CD14-positive monocyte (primary cell): ENCODE results near the gene HMOX2. TPM values are rescaled to one million over a fixed set of nuclear protein-coding genes. Genes with fewer than 3 reads are reported as not detected.

Experiments
- DNase-seq, 3 donors: peaks; one replicate each; pipeline ENCODE4 v3.0.0-alpha.2; 2011 to 2022
- H2AFZ ChIP-seq: 2 replicates; pipeline ENCODE4 v1.6.0; 2012; ENCODE audit warnings: mild to moderate bottlenecking, low read depth, low read length, inconsistent platforms; ENCODE audit not compliant: insufficient read depth, poor library complexity, severe bottlenecking
- H3K27ac ChIP-seq, 2 donors: 1 replicate in 1 of 2; 2 replicates in 1 of 2; pipeline ENCODE4 v1.5.1; 2012 to 2013; ENCODE audit warnings: low read length in 2 of 2, control low read depth in 1 of 2, inconsistent platforms in 1 of 2, low read depth in 1 of 2, mild to moderate bottlenecking in 1 of 2
- H3K27me3 ChIP-seq, 2 donors: one replicate each; pipeline versions ENCODE4 v1.6.0 to v1.6.1; 2011 to 2013; ENCODE audit warnings: low read length in 2 of 2; ENCODE audit not compliant: control insufficient read depth in 2 of 2, insufficient read depth in 2 of 2
- H3K36me3 ChIP-seq, 2 donors: replicated peaks in 1 of 2; 1 replicate in 1 of 2; 2 replicates in 1 of 2; pipeline versions ENCODE4 v1.5.1 to v1.6.1; 2012 to 2013; ENCODE audit warnings: low read length in 2 of 2, control low read depth in 1 of 2, inconsistent platforms in 1 of 2, mild to moderate bottlenecking in 1 of 2; ENCODE audit not compliant: insufficient read depth in 2 of 2, control insufficient read depth in 1 of 2
- H3K4me1 ChIP-seq, 2 donors: 1 replicate in 1 of 2; 2 replicates in 1 of 2; pipeline versions ENCODE4 v1.5.1 to v1.6.1; 2012 to 2013; ENCODE audit warnings: low read length in 2 of 2, control low read depth in 1 of 2, inconsistent platforms in 1 of 2, mild to moderate bottlenecking in 1 of 2, moderate library complexity in 1 of 2; ENCODE audit not compliant: insufficient read depth in 2 of 2, control insufficient read depth in 1 of 2
- H3K4me2 ChIP-seq: replicated peaks from 2 replicates; pipeline ENCODE3; 2012; ENCODE audit warnings: low read length, moderate library complexity, mild to moderate bottlenecking; ENCODE audit not compliant: poor library complexity, severe bottlenecking; ENCODE audit errors: extremely low read depth
- H3K4me3 ChIP-seq, 3 experiments: fragments of 200-600 bp in 1 of 3; sonication (generic) in 1 of 3; replicated peaks in 1 of 3; 1 replicate in 2 of 3; 2 replicates in 1 of 3; pipeline ENCODE4 v1.5.1; 2011 to 2013; ENCODE audit warnings: low read length in 3 of 3, mild to moderate bottlenecking in 3 of 3, control low read depth in 2 of 3, low read depth in 2 of 3, inconsistent platforms in 1 of 3, moderate library complexity in 1 of 3
- H3K79me2 ChIP-seq: 2 replicates; pipeline ENCODE4 v1.6.0; 2012; ENCODE audit warnings: mild to moderate bottlenecking, control low read depth, inconsistent platforms, low read length, moderate library complexity; ENCODE audit not compliant: insufficient read depth
- H3K9ac ChIP-seq: 2 replicates; pipeline ENCODE4 v1.6.0; 2017; ENCODE audit warnings: low read length, mild to moderate bottlenecking; ENCODE audit not compliant: insufficient read depth, poor library complexity, severe bottlenecking
- H3K9me3 ChIP-seq, 2 donors: replicated peaks in 1 of 2; 1 replicate in 1 of 2; 2 replicates in 1 of 2; pipeline versions ENCODE4 v1.5.1 to v1.6.1; 2012 to 2013; ENCODE audit warnings: low read length in 2 of 2, control low read depth in 1 of 2; ENCODE audit not compliant: control insufficient read depth in 1 of 2, insufficient read depth in 1 of 2
- H4K20me1 ChIP-seq: 2 replicates; pipeline ENCODE4 v1.6.0; 2012; ENCODE audit warnings: mild to moderate bottlenecking, low read length, control low read depth, moderate library complexity; ENCODE audit not compliant: insufficient read depth
- H3K27ac Mint-ChIP-seq, 7 donors: one replicate each; pipeline ENCODE4 v1.8.0; 2020; ENCODE audit warnings: mild to moderate bottlenecking in 7 of 7, mixed read lengths in 7 of 7, moderate library complexity in 6 of 7, inconsistent platforms in 2 of 7
- H3K27me3 Mint-ChIP-seq, 3 donors: one replicate each; pipeline ENCODE4 v1.8.0; 2021 to 2022; ENCODE audit warnings: low read depth in 3 of 3, mild to moderate bottlenecking in 3 of 3, mixed read lengths in 3 of 3, moderate library complexity in 3 of 3, inconsistent platforms in 1 of 3
- H3K36me3 Mint-ChIP-seq, 2 donors: one replicate each; pipeline ENCODE4 v1.8.0; 2020; ENCODE audit warnings: mixed read lengths in 2 of 2, inconsistent platforms in 1 of 2, mild to moderate bottlenecking in 1 of 2
- H3K4me1 Mint-ChIP-seq: one replicate; pipeline ENCODE4 v1.8.0; 2020; ENCODE audit warnings: mild to moderate bottlenecking, mixed read lengths
- H3K4me3 Mint-ChIP-seq, 2 donors: one replicate each; pipeline ENCODE4 v1.8.0; 2020; ENCODE audit warnings: mild to moderate bottlenecking in 2 of 2, mixed read lengths in 2 of 2, moderate library complexity in 1 of 2
- H3K9me3 Mint-ChIP-seq, 7 donors: one replicate each; pipeline ENCODE4 v1.8.0; 2020 to 2022; ENCODE audit warnings: mixed read lengths in 7 of 7, mild to moderate bottlenecking in 6 of 7, moderate library complexity in 6 of 7, inconsistent platforms in 2 of 7
- WGBS: methylation state at CpG from one replicate; pipeline ENCODE4 v1.1.5; 2013; ENCODE audit warnings: missing lambda C conversion rate; ENCODE audit not compliant: insufficient coverage; 5-methylcytosine and 5-hydroxymethylcytosine counted together
- intact Hi-C, 2 donors: fragments of 100-400 bp; cut with micrococcal nuclease; formaldehyde crosslinking; loops; one replicate each; pipeline versions ENCODE4 v1.15.0 to v1.15.1; 2023
- polyA plus RNA-seq, 3 donors: library from polyadenylated mRNA; depleted of rRNA in 1 of 3; unstranded in 2 of 3; stranded (reverse) in 1 of 3; fragments of 300-500 nt in 2 of 3; fragments of >200 nt in 1 of 3; fragmentation: Illumina TruSeq in 2 of 3; gene quantifications; 1 replicate in 2 of 3; 2 replicates in 1 of 3; pipeline ENCODE4 v1.2.3, GENCODE V29; 2012 to 2021
- TF ChIP-seq, protein P1 (sequence below): fragments of 200-600 bp; IDR thresholded peaks from one replicate; pipeline ENCODE4 v1.8.0; 2022; ENCODE audit warnings: antibody characterized with exemption, mild to moderate bottlenecking

HMOX2 gene
- polyA plus RNA-seq, 3 donors, result 21.7 to 33.2 (median 25.0) TPM

DNA sequence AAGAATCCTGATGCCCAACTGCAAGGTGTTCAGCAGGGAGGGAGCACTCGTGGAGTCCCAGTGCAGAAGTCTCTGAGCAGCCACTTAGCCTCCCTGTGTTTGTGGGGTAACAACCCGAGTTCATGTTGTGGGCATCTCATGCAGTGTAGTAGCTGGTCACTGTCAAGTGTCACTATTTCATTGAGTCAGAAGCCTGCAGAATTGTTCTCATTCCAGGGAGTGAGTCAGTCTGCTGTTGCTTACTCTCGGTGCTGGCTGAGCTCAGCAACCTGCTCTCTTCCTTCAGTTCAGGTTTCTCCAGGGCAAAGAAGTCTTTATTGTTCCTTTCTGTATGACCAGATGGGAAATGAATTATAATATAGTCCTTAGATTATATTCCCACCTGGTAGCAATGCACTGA, 24.1 kb downstream of the HMOX2 start:
- TF ChIP-seq, protein P1, sequence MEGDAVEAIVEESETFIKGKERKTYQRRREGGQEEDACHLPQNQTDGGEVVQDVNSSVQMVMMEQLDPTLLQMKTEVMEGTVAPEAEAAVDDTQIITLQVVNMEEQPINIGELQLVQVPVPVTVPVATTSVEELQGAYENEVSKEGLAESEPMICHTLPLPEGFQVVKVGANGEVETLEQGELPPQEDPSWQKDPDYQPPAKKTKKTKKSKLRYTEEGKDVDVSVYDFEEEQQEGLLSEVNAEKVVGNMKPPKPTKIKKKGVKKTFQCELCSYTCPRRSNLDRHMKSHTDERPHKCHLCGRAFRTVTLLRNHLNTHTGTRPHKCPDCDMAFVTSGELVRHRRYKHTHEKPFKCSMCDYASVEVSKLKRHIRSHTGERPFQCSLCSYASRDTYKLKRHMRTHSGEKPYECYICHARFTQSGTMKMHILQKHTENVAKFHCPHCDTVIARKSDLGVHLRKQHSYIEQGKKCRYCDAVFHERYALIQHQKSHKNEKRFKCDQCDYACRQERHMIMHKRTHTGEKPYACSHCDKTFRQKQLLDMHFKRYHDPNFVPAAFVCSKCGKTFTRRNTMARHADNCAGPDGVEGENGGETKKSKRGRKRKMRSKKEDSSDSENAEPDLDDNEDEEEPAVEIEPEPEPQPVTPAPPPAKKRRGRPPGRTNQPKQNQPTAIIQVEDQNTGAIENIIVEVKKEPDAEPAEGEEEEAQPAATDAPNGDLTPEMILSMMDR, result no peak
- no peak overlapping the region for H3K4me3 ChIP-seq
- H3K4me2 ChIP-seq, result no peak overlapping the region
- H3K9ac ChIP-seq, result no peak overlapping the region
- no peaks in the 10 kb centered on the region for H3K27me3 ChIP-seq
- no peaks in the 10 kb centered on the region for H3K9me3 ChIP-seq
- H3K4me1 ChIP-seq, result peaks cover 9 to 13% of the 10 kb centered on the region in 2 donors
- peaks cover 27 to 29% of the 10 kb centered on the region in 2 donors for H3K36me3 Mint-ChIP-seq
- no peak overlapping the region for H3K27ac ChIP-seq
- 89% methylated on average over 2 of the region's 3 CpGs for WGBS
- peaks cover 0 to 2% (median 2%) of the 10 kb centered on the region in 3 donors for H3K27me3 Mint-ChIP-seq
- H3K4me1 Mint-ChIP-seq, result peaks cover 22% of the 10 kb centered on the region
- H3K9me3 Mint-ChIP-seq, result no peaks in the 10 kb centered on the region
- no peak overlapping the region for H2AFZ ChIP-seq
- DNase-seq, result no peak
- no peak overlapping the region for H3K27ac Mint-ChIP-seq
- intact Hi-C loops, result no loop called here
- H4K20me1 ChIP-seq, result peaks cover 13% of the 10 kb centered on the region
- peaks cover 10 to 30% of the 10 kb centered on the region in 2 donors for H3K36me3 ChIP-seq
- H3K79me2 ChIP-seq, result peaks cover 36% of the 10 kb centered on the region
- no peak overlapping the region for H3K4me3 Mint-ChIP-seq

DNA sequence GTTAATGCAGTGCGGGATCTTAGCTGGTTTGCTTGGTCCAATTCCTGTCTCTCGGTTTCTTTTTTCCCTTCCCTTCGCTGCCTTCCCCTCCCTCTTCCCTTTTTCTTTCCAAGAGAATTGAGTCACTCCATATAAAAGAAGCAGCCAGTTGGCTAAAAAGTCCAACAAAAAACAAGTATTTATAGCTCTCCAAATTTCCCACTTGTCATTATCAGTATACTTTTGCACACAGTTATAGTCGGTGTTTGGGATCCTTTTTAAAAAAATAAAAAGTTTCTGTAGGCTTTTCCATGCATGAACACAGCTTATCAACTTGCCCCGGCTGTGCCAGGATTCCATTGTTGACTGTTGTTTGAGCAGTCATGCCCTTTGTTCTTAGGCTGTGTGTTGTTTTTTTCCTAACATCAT, 24.9 kb downstream of the HMOX2 start:
- H3K27ac ChIP-seq, result no peak overlapping the region
- H3K4me1 ChIP-seq, result peaks cover 17 to 21% of the 10 kb centered on the region in 2 donors
- Mint-ChIP-seq H3K9me3 (peaks cover 0 to under 1% (median 0%) of the 10 kb centered on the region in 7 donors), H3K4me1 (peaks cover 30% of the 10 kb centered on the region), H3K4me3 (no peak overlapping the region), H3K27me3 (peaks cover 0 to 2% (median 2%) of the 10 kb centered on the region in 3 donors), H3K36me3 (peaks cover 25 to 26% of the 10 kb centered on the region in 2 donors), H3K27ac (no peak overlapping the region)
- peaks cover 30% of the 10 kb centered on the region for H3K79me2 ChIP-seq
- no peak overlapping the region for H3K9ac ChIP-seq
- no peaks in the 10 kb centered on the region for H3K27me3 ChIP-seq
- 80% methylated on average over 2 of the region's 5 CpGs for WGBS
- TF ChIP-seq, protein P1, result no peak
- no peak overlapping the region for H3K4me3 ChIP-seq
- intact Hi-C loops, result no loop called here
- DNase-seq, result no peak
- H3K9me3 ChIP-seq, result no peaks in the 10 kb centered on the region
- no peak overlapping the region for H3K4me2 ChIP-seq
- H2AFZ ChIP-seq, result no peak overlapping the region
- H4K20me1 ChIP-seq, result peaks cover 7% of the 10 kb centered on the region
- peaks cover 10 to 28% of the 10 kb centered on the region in 2 donors for H3K36me3 ChIP-seq
